Measurements from ENCODE around the gene BRSK2. TPM values are rescaled to one million over a fixed set of nuclear protein-coding genes. Genes with fewer than 3 reads are reported as not detected.

The BRSK2 gene
- total RNA-seq, 1 experiment from 2014 or later, result not detected

DNA sequence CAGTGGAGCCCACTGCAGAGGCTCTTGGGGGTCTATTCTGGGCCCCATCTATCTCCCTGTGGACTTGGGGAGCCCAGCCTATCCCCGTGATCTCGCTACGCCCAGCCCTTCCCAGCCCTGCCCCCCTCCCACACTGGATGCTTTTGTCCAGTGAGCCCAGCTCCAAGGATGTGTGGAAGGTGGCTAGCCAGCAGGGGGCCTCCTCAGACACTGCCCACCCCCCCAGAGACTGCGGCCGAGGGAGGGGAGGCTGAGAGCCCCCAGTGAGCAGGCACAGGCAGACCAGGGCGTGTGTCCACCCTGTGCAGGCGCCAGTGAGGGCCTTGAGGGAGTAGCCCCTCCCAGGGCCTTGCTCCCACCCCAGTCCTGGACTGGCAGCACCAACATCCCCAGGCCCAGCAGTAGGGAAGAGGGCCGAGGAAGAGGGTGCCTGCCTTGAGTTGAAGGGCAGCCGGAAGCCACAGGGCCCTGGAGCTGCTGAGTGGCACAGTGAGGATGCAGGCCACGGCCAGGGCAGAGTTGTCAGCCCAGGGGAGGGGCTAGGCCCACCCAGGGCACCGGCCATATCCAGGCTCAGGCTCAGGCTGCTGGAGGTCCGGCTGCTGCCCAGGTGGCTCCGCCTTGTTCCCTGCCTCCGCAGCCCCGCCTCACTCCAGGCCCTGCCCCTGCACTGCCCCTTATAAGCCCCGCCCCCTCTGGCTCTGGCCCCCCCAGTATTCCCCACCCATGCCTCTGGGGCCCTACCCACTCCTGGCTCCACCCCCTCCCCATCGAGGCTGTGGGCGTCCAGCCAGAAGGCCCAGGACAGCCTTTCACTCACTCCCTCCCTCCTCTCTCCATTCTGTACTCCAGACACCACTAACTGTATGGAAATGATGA lies 68.8 kb downstream of the BRSK2 start:
- Histone ChIP-seq H3K4me3 (no peak overlapping the region), H3K9me3 (replicated peaks) (no peaks in the 10 kb centered on the region), H3K4me1 (no peaks in the 10 kb centered on the region), H3K36me3 (no peaks in the 10 kb centered on the region), H3K27ac (no peak overlapping the region), H3K27me3 (no peaks in the 10 kb centered on the region)
- DNase-seq, result peak; percentile 39 to 49

- no peaks in the 10 kb centered on the region for H3K4me1 ChIP-seq
- no peaks in the 10 kb centered on the region for H3K36me3 ChIP-seq
- no peak overlapping the region for H3K4me3 ChIP-seq
- no peaks in the 10 kb centered on the region for H3K27me3 ChIP-seq
- no peak overlapping the region for H3K27ac ChIP-seq
- H3K9me3 ChIP-seq (replicated peaks), result no peaks in the 10 kb centered on the region
- DNase-seq, result no peak
Measured at GRCh38 chr11:1459219-1459575, 69.5 kb downstream of the BRSK2 start.

GRCh38 chr11:1459764-1460395 lies 70.1 kb downstream of the BRSK2 start:
- DNase-seq, result no peak
- H3K9me3 ChIP-seq (replicated peaks), result no peaks in the 10 kb centered on the region
- H3K4me1 ChIP-seq, result no peaks in the 10 kb centered on the region
- no peaks in the 10 kb centered on the region for H3K27me3 ChIP-seq
- no peak overlapping the region for H3K27ac ChIP-seq
- H3K36me3 ChIP-seq, result no peaks in the 10 kb centered on the region
- H3K4me3 ChIP-seq, result no peak overlapping the region

GRCh38 chr11:1460396-1460985 lies 70.8 kb downstream of the BRSK2 start:
- Histone ChIP-seq H3K4me3 (no peak overlapping the region), H3K9me3 (replicated peaks) (no peaks in the 10 kb centered on the region), H3K27ac (no peak overlapping the region), H3K4me1 (no peaks in the 10 kb centered on the region), H3K36me3 (no peaks in the 10 kb centered on the region), H3K27me3 (no peaks in the 10 kb centered on the region)
- no peak for DNase-seq

DNA sequence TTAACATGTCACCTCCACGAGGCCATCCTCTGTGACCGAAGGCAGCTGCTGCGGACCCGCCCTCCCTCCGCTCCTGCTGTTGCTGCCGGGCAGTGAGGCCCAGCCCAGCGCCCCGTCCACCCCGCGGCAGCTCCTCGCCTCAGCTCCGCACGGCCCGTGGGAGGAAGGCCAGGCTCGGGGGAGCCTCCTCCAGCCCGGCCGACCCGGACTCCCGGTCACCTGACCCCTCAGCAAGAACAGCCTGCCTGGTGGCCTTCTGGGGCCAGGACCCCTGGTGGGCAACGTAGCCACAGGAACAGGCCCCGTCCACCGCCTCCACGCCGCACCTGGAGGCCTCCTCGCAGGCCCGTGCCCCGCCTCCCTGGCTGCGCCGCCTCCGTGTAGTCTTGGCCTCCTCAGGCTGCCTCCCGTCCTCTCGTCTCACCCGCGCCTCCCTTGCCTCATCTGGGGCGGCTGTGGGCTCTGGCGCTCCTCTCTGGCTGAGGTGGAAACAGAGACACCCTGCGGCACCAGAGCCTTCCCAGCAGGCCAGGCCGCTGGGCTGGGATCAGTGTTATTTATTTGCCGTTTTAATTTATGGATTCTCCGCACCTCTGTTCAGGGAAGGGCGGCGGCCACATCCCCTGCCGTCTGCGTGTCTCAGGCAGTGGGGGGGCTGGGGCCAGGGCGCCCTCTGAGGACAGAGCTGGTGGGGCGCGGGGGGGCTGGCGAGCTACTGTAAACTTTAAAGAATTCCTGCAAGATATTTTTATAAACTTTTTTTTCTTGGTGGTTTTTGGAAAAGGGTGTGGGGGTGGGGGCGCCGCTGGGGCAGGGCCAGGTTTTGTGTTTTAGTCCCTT lies 71.5 kb downstream of the BRSK2 start:
- DNase-seq, result no peak
- no peaks in the 10 kb centered on the region for H3K27me3 ChIP-seq
- no peaks in the 10 kb centered on the region for H3K36me3 ChIP-seq
- H3K27ac ChIP-seq, result no peak overlapping the region
- H3K4me1 ChIP-seq, result no peaks in the 10 kb centered on the region
- H3K9me3 ChIP-seq (replicated peaks), result no peaks in the 10 kb centered on the region
- no peak overlapping the region for H3K4me3 ChIP-seq

DNA sequence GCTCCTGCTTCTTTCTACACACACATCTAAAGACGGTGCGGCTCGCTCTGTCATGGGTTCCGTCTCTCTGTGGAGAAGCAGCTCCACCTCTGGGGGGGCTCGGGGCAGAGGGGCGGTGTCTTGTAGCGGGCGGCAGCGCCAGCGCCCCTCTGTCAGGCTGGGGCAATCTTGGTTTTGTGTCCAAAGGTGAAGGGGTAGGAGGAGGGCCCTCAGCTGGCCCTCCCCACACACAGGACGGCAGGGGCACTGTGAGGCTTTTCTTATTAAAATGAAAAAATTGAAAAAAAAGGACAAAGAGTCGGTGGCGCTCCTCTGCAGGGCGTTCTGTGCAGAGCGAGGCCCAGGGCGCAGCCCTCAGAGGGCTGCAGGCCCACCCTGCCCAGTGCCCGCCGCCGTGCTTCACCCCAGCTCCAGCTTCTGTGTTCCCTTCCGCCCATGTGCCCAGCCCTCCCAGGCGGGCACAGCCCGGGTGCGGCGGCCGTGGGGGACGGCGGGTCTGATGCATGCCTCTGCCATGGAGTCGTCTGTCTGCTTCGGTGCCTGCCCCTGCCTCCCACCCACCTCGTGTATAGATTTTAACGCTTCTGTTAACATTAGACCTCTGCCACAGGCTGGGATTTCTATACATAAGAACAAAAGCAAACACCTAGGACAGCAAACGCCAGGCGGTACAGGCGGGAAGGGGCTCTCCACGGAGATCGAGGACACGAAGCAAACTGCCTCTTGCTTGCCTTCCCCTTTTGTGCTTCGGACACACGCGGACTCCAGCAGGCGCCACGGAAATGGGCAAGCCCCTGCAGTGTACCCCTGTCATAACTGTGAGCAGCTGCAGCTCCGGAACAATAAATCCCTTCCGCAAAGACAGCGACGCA lies 72.3 kb downstream of the BRSK2 start:
- Histone ChIP-seq H3K36me3 (no peaks in the 10 kb centered on the region), H3K4me1 (no peaks in the 10 kb centered on the region)

DNA sequence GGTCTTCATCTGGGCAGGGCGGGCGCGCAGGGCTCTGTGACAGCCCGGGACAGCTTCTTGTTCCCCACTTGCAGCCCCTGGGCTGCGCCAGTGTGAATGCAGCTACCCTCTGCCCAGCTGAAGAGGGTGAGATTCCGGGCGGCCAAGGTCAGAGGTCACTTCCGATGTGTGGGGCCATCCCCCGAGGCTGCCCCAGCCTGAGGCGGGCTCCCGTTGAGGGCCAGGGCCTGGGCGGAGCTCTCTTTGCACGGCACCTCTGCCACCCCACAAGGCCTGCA lies 72.9 kb downstream of the BRSK2 start:
- Histone ChIP-seq H3K9me3 (replicated peaks) (no peaks in the 10 kb centered on the region), H3K36me3 (no peaks in the 10 kb centered on the region), H3K27me3 (no peaks in the 10 kb centered on the region), H3K4me3 (no peak overlapping the region), H3K4me1 (no peaks in the 10 kb centered on the region), H3K27ac (no peak overlapping the region)
- no peak for DNase-seq

More for the DNA sequence above, 72.3 kb downstream of the BRSK2 start:
- H3K27ac ChIP-seq, result no peak overlapping the region
- no peaks in the 10 kb centered on the region for H3K9me3 ChIP-seq (replicated peaks)
- H3K4me3 ChIP-seq, result no peak overlapping the region
- H3K27me3 ChIP-seq, result no peaks in the 10 kb centered on the region
- DNase-seq, result no peak

DNA sequence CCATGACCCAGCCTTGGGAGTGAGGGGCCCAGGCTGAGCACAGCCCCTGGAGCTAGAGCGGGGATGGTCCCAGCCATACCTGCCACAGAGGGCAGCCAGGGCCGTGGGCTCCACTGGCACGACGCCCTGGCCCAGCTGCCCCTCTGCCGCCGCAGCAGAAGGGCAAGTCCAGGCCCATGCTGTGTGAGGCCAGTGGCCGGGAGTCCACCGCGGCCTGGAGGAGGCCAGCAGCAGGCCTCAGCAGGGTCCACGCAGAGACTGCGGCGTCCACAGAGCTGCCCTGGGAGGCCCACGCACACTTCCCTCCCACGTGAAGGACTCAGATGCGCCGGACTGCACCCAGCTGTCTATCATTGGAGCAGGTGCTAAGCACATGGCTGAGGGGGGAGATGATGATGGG lies 73.3 kb downstream of the BRSK2 start:
- Histone ChIP-seq H3K27me3 (no peaks in the 10 kb centered on the region), H3K4me3 (no peak overlapping the region), H3K36me3 (no peaks in the 10 kb centered on the region), H3K9me3 (replicated peaks) (no peaks in the 10 kb centered on the region), H3K4me1 (no peaks in the 10 kb centered on the region), H3K27ac (no peak overlapping the region)
- DNase-seq, result no peak

DNA sequence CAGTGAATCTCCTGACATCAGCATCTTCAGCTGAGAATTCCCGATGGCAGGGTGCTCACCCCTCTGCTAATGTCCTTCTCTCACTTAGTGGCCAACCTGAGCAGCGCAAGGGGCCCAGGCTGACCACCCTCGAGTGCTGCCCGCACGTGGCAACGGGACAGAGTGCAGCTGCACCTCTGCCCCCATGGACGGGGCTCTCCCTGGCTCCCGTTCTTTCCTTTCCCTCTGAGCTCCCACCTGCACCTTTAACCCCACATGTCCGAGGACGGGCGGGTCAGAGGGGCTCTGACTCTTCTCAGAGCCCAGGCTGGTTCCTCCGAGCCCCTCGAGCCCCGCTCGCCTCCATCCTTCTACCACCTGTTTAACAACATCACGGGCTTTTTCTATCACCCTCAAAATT lies 77.0 kb downstream of the BRSK2 start:
- Histone ChIP-seq H3K27ac (no peak overlapping the region), H3K27me3 (no peaks in the 10 kb centered on the region), H3K9me3 (replicated peaks) (no peaks in the 10 kb centered on the region), H3K4me1 (no peaks in the 10 kb centered on the region), H3K4me3 (no peak overlapping the region), H3K36me3 (no peaks in the 10 kb centered on the region)
- no peak for DNase-seq

DNA sequence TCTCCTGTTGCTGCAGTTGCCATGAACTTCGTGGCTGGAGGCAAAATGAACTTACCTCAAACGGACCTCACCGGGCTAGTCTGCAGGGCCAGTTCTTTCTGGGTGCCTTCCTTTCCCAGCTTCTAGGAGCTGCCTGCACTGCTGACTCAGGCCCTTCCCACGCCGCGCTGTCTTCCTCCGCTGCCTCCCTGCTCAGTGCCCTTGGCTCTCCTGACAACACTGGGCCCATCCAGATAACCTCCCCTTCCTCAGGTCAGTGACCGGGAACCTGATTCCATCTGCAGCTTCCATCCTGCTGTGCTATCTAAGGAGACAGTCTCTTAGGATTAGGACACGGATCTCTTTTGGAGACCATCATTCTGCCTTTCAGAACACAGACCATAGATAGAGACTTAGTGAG lies 77.5 kb downstream of the BRSK2 start:
- Histone ChIP-seq H3K27ac (no peak overlapping the region), H3K36me3 (no peaks in the 10 kb centered on the region), H3K27me3 (no peaks in the 10 kb centered on the region), H3K4me1 (no peaks in the 10 kb centered on the region), H3K4me3 (no peak overlapping the region), H3K9me3 (replicated peaks) (no peaks in the 10 kb centered on the region)
- DNase-seq, result no peak

DNA sequence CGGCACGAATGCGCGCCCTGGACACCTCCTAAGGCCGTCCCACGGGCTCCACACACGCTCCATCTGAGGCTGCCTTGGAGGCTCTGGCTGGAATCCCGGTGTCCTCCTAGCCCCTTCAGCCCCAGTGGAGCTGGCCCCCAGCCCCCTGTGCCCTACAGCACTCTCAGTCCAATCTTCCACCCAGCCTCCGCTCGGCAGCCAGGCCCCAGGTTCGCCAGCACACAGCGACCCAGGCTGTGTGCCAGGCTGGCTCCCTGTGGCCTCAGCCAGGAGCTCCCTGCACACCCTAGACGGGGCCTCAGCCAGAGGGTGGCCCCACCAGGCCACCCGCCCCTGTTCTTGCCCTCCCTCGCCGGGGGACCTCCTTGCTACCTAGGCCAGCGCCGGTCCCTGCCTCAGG lies 78.3 kb downstream of the BRSK2 start:
- Histone ChIP-seq H3K27ac (no peak overlapping the region), H3K9me3 (replicated peaks) (no peaks in the 10 kb centered on the region), H3K27me3 (no peaks in the 10 kb centered on the region), H3K4me1 (no peaks in the 10 kb centered on the region), H3K36me3 (no peaks in the 10 kb centered on the region), H3K4me3 (no peak overlapping the region)
- DNase-seq, result no peak

- H3K4me1 ChIP-seq, result no peaks in the 10 kb centered on the region
- no peaks in the 10 kb centered on the region for H3K9me3 ChIP-seq (replicated peaks)
- H3K27me3 ChIP-seq, result no peaks in the 10 kb centered on the region
- no peak overlapping the region for H3K27ac ChIP-seq
- no peaks in the 10 kb centered on the region for H3K36me3 ChIP-seq
- H3K4me3 ChIP-seq, result no peak overlapping the region
- no peak for DNase-seq
Measured at GRCh38 chr11:1468473-1469066, 78.8 kb downstream of the BRSK2 start.

DNA sequence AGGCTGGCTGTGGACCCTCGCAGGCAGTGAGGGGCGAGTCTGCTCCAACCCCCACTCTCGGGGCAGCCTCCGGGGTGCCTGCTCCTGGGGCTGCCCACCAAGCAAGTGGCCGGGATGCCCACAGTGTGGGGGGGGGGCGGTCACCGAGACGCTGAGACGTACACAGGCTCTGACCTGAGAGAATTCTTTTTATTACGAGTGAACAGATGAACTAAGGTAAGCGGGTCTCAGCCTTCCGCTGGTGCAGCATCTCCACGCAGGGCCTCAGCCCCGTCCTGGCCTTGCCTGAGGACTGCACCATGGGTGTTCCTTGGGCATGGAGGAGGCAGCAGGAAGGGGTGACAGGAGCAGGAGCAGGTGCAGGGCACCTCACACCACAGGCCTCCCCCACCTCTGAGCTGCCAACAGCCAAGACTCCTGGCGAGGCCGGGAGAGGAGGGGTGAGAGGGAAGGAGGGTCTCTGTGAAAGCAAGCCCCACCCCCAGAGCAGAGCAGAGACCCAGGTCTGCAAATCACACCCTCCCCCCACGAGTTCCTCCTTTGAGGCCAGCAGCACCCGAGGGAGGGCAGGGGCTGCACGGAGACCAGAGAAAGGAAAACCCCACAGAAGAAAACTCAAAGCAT lies 79.7 kb downstream of the BRSK2 start:
- Histone ChIP-seq H3K27me3 (no peaks in the 10 kb centered on the region), H3K4me1 (no peaks in the 10 kb centered on the region)

More for the DNA sequence above, 79.7 kb downstream of the BRSK2 start:
- H3K4me3 ChIP-seq, result no peak overlapping the region
- no peak for DNase-seq
- H3K27ac ChIP-seq, result no peak overlapping the region
- H3K9me3 ChIP-seq (replicated peaks), result no peaks in the 10 kb centered on the region
- no peaks in the 10 kb centered on the region for H3K36me3 ChIP-seq
